Measurements from ENCODE around the gene ABO. TPM values are rescaled to one million over a fixed set of nuclear protein-coding genes. Genes with fewer than 3 reads are reported as not detected.
"Not testable (repeated sequence)": the region's sequence is repeated elsewhere in the genome, so short reads cannot be mapped to it uniquely, and the experiment has no call there.

ABO gene
- total RNA-seq, 1 experiment from 2014 or later = 0.96 TPM

DNA sequence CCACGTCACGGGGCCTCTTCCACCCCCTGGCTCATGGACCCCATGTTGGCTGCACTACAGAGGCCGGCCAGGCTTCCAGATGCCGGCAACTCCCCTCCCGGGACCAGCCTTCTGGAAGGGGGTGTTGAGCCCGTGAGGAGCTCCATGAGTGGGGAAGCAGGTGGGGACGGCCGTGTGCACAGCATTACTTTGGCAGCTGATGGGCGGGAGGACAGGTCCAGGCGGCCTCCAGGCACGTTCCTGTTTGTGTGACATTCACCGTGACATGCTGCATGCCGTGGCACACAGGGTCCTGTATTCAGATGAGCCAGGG lies 29.1 kb upstream of the ABO start:
- POLR2A ChIA-PET (ENCODE audit: unreplicated experiment) = no interaction called here
- Histone ChIP-seq H2AFZ (no peak overlapping the region), H3K9me2 (ENCODE audit: insufficient read depth) (no peaks in the 10 kb centered on the region), H3K79me2 (ENCODE audit: low read depth) (no peaks in the 10 kb centered on the region), H3K4me2 (no peak overlapping the region), H3K27me3 (ENCODE audit: insufficient read depth, low read depth) (peaks cover 72% of the 10 kb centered on the region), H3K36me3 (ENCODE audit: low read depth) (no peaks in the 10 kb centered on the region), H3K9me3 (ENCODE audit: insufficient read depth, low read depth) (no peaks in the 10 kb centered on the region), H3F3A (ENCODE audit: insufficient read depth, low read depth) (no peaks in the 10 kb centered on the region), H3K4me3 (no peak overlapping the region), H3K27ac (no peak overlapping the region), H3K4me1 (replicated peaks; ENCODE audit: insufficient read depth) (no peaks in the 10 kb centered on the region), H4K20me1 (ENCODE audit: insufficient read depth) (no peaks in the 10 kb centered on the region)
- BruUV-seq (replicated peaks) = no TSS peak
- intact Hi-C loops (cut with micrococcal nuclease; ENCODE audit: unreplicated experiment) = no loop called here
- TF ChIP-seq, protein P1, sequence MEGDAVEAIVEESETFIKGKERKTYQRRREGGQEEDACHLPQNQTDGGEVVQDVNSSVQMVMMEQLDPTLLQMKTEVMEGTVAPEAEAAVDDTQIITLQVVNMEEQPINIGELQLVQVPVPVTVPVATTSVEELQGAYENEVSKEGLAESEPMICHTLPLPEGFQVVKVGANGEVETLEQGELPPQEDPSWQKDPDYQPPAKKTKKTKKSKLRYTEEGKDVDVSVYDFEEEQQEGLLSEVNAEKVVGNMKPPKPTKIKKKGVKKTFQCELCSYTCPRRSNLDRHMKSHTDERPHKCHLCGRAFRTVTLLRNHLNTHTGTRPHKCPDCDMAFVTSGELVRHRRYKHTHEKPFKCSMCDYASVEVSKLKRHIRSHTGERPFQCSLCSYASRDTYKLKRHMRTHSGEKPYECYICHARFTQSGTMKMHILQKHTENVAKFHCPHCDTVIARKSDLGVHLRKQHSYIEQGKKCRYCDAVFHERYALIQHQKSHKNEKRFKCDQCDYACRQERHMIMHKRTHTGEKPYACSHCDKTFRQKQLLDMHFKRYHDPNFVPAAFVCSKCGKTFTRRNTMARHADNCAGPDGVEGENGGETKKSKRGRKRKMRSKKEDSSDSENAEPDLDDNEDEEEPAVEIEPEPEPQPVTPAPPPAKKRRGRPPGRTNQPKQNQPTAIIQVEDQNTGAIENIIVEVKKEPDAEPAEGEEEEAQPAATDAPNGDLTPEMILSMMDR (conservative IDR thresholded peaks at IDR 0.05) = no peak
- TF ChIP-seq EZH2 (IDR thresholded peaks at IDR 0.05; ENCODE audit: low read depth) = no peak
- DNase-seq = no peak
- CTCF ChIA-PET = no interaction called here

DNA sequence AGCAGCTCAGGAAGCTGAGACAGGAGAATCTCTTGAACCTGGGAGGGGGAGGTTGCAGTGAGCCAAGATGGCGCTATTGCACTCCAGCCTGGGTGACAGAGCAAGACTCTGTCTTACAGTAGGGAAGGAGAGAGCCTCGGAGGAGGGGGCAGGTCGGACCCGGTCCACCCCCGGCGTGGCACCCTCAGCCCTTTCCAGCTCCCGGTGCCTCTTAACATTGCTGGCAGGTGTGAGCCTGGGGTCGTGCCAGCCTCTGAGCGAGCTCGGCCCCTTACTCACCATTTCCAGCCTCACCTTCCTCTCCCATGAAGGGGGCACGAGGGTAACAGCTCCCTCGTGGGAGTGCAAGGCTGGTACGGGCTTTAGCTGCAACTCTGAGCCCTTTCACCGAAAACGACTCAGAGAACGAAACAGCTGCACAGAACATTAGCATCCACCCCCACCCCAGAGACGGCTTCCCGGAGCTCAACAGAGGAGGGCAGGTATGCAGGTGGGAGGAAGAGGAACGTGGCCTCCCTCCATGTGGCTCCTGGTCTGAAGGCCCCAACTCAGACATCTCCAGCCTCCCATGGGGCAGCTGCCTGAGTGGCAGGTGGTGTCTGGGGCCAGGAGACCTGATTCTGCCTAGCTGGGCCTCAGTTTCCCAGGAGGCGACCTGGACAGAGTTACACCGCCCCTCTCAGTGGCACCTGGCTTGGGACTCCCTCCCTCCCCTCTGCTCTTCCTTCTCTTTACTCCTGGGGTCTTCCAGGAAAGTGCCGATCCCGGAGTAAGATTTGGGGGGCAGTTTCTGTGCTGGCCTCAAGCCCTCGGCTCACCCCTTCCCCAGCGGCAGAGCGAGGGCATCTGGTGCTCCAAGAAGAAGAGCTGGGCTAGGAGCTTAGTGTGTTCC lies 28.5 kb upstream of the ABO start:
- BruUV-seq (replicated peaks) = no TSS peak
- H3K27ac ChIP-seq = no peak overlapping the region
- no peaks in the 10 kb centered on the region for H3K9me2 ChIP-seq (ENCODE audit: insufficient read depth)
- H3K4me1 ChIP-seq (replicated peaks; ENCODE audit: insufficient read depth) = no peaks in the 10 kb centered on the region
- intact Hi-C loops (cut with micrococcal nuclease; ENCODE audit: unreplicated experiment) = no loop called here
- no peaks in the 10 kb centered on the region for H3K9me3 ChIP-seq (ENCODE audit: insufficient read depth, low read depth)
- no peak overlapping the region for H2AFZ ChIP-seq
- no peaks in the 10 kb centered on the region for H3K36me3 ChIP-seq (ENCODE audit: low read depth)
- peaks cover 69% of the 10 kb centered on the region for H3K27me3 ChIP-seq (ENCODE audit: insufficient read depth, low read depth)
- ChIA-PET CTCF (no interaction called here), POLR2A (ENCODE audit: unreplicated experiment) (no interaction called here)
- no peak for DNase-seq
- no peaks in the 10 kb centered on the region for H3K79me2 ChIP-seq (ENCODE audit: low read depth)
- no peaks in the 10 kb centered on the region for H4K20me1 ChIP-seq (ENCODE audit: insufficient read depth)
- H3K4me2 ChIP-seq = no peak overlapping the region
- no peaks in the 10 kb centered on the region for H3F3A ChIP-seq (ENCODE audit: insufficient read depth, low read depth)
- no peak overlapping the region for H3K4me3 ChIP-seq
- no peak for TF ChIP-seq EZH2 (IDR thresholded peaks at IDR 0.05; ENCODE audit: low read depth)
- TF ChIP-seq, protein P1 (conservative IDR thresholded peaks at IDR 0.05) = no peak

DNA sequence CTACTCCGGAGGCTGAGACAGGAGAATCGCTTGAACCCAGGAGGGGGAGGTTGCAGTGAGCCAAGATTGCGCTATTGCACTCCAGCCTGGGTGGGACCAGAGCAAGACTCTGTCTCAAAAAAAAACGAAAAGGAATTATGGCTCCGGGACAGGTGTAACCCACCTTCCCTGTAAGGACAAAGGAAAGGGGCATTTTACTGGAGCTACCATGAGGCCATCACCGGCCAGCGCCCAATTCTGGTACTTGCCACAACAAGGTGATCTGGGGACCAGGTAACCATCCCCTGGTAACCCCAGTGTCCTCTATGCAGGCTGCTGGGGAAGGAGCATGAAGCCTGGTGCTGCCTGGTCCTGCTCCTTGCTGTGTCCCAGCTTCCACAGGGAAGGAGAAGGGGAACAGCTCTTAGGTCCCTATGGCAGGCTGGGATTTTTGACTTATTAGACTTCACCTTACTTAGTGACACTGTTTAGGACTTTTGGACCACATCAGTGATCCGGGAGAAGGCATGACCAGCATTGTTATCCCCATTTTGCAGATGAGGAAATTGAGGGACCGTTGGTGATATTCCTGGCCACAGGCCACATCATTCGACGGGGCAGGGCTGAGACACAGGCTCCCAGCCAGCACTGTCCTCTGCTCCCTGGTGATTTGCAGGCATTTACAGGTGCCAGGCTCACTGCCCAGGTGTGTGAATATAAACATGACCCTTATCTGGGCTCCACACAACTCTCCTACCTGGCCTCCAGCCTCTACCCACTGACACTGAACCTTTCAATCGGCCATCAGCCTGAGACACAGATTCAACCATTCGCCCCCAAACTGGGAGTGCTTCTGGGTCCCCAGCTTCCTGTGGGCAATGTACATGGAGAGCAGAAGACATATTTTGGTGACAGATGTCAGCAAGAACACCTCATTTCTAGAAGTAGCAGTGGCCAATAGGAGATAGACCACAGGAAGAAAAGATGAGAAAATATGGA lies 26.5 kb upstream of the ABO start:
- no peak overlapping the region for H2AFZ ChIP-seq
- intact Hi-C loops (cut with micrococcal nuclease; ENCODE audit: unreplicated experiment) = no loop called here
- no peak overlapping the region for H3K27ac ChIP-seq
- no TSS peak for BruUV-seq (replicated peaks)
- no peaks in the 10 kb centered on the region for H3F3A ChIP-seq (ENCODE audit: insufficient read depth, low read depth)
- no peak for TF ChIP-seq EZH2 (IDR thresholded peaks at IDR 0.05; ENCODE audit: low read depth)
- TF ChIP-seq, protein P1 (conservative IDR thresholded peaks at IDR 0.05) = no peak
- no peaks in the 10 kb centered on the region for H3K9me2 ChIP-seq (ENCODE audit: insufficient read depth)
- H3K36me3 ChIP-seq (ENCODE audit: low read depth) = no peaks in the 10 kb centered on the region
- CTCF ChIA-PET = no interaction called here
- no peaks in the 10 kb centered on the region for H4K20me1 ChIP-seq (ENCODE audit: insufficient read depth)
- H3K4me3 ChIP-seq = no peak overlapping the region
- H3K79me2 ChIP-seq (ENCODE audit: low read depth) = no peaks in the 10 kb centered on the region
- H3K27me3 ChIP-seq (ENCODE audit: insufficient read depth, low read depth) = peaks cover 73% of the 10 kb centered on the region
- no peaks in the 10 kb centered on the region for H3K9me3 ChIP-seq (ENCODE audit: insufficient read depth, low read depth)
- DNase-seq = no peak
- no peak overlapping the region for H3K4me2 ChIP-seq
- POLR2A ChIA-PET (ENCODE audit: unreplicated experiment) = no interaction called here
- H3K4me1 ChIP-seq (replicated peaks; ENCODE audit: insufficient read depth) = no peaks in the 10 kb centered on the region

DNA sequence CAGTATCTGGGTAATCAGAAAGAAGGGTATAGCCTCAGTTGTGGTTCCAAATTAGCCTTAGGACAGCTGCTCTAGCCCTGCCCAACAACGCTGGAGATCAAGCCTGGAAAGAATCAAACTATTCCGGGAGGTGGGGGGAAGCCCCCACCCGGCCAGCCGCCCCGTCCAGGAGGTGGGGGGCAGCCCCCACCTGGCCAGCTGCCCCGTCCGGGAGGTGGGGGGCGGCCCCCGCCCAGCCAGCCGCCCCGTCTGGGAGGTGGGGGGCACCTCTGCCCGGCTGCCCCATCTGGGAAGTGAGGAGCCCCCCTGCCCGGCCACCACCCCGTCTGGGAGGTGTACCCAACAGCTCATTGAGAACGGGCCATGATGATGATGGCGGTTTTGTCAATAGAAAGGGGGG lies 25.0 kb upstream of the ABO start:
- H4K20me1 ChIP-seq (ENCODE audit: insufficient read depth); CTCF ChIA-PET; DNase-seq; H3K4me1 ChIP-seq (replicated peaks; ENCODE audit: insufficient read depth); intact Hi-C loops (cut with micrococcal nuclease; ENCODE audit: unreplicated experiment); H3K4me3 ChIP-seq; H3K9me2 ChIP-seq (ENCODE audit: insufficient read depth); BruUV-seq (replicated peaks); H3F3A ChIP-seq (ENCODE audit: insufficient read depth, low read depth); H3K27ac ChIP-seq; H3K36me3 ChIP-seq (ENCODE audit: low read depth); H3K79me2 ChIP-seq (ENCODE audit: low read depth); H3K9me3 ChIP-seq (ENCODE audit: insufficient read depth, low read depth); H2AFZ ChIP-seq; H3K4me2 ChIP-seq: not testable (repeated sequence)
- POLR2A ChIA-PET (ENCODE audit: unreplicated experiment) = interaction anchor here (0.6 kb wide), 1 partner anchor 1738 kb away, joined by 3 read pairs; no protein-coding TSS in a partner anchor
- peaks cover 77% of the 10 kb centered on the region for H3K27me3 ChIP-seq (ENCODE audit: insufficient read depth, low read depth)
